ENCODE results near the gene TBC1D14.

- TF ChIP-seq, protein P1, sequence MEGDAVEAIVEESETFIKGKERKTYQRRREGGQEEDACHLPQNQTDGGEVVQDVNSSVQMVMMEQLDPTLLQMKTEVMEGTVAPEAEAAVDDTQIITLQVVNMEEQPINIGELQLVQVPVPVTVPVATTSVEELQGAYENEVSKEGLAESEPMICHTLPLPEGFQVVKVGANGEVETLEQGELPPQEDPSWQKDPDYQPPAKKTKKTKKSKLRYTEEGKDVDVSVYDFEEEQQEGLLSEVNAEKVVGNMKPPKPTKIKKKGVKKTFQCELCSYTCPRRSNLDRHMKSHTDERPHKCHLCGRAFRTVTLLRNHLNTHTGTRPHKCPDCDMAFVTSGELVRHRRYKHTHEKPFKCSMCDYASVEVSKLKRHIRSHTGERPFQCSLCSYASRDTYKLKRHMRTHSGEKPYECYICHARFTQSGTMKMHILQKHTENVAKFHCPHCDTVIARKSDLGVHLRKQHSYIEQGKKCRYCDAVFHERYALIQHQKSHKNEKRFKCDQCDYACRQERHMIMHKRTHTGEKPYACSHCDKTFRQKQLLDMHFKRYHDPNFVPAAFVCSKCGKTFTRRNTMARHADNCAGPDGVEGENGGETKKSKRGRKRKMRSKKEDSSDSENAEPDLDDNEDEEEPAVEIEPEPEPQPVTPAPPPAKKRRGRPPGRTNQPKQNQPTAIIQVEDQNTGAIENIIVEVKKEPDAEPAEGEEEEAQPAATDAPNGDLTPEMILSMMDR (conservative IDR thresholded peaks at IDR 0.05; ENCODE audit: low read depth, low read length) = no peak
- TF ChIP-seq POLR2A (IDR thresholded peaks at IDR 0.05; ENCODE audit: low read depth, low read length) (no peak), USF2 (IDR thresholded peaks at IDR 0.05; ENCODE audit: low read depth, low read length) (no peak)
These were observed 95.9 kb downstream of the TBC1D14 start for GRCh38 chr4:7005571-7005970.
